ENCODE data around the gene FMNL2.

The FMNL2 gene

GRCh38 chr2:152623775-152624174 is 288.8 kb downstream of the FMNL2 start (continued):
- TF ChIP-seq CSRNP3 (CRISPR knock-in tag; IDR thresholded peaks at IDR 0.05) (no peak), PPARA (CRISPR knock-in tag; IDR thresholded peaks at IDR 0.05; ENCODE audit: borderline replicate concordance) (no peak), BACH2 (CRISPR knock-in tag; IDR thresholded peaks at IDR 0.05; ENCODE audit: borderline replicate concordance) (no peak), GLIS3 (CRISPR knock-in tag; IDR thresholded peaks at IDR 0.05) (no peak), SNAI2 (CRISPR knock-in tag; IDR thresholded peaks at IDR 0.05) (no peak)

- ATAC-seq, result no peak
- TF ChIP-seq TSHZ2 (CRISPR knock-in tag; IDR thresholded peaks at IDR 0.05) (no peak), SNAI2 (CRISPR knock-in tag; IDR thresholded peaks at IDR 0.05) (no peak), ESRRG (CRISPR knock-in tag; IDR thresholded peaks at IDR 0.05) (no peak), ARNTL (CRISPR knock-in tag; IDR thresholded peaks at IDR 0.05; ENCODE audit: borderline replicate concordance, low read depth) (no peak), TCF4 (CRISPR knock-in tag; IDR thresholded peaks at IDR 0.05; ENCODE audit: borderline replicate concordance) (no peak), OSR1 (CRISPR knock-in tag; IDR thresholded peaks at IDR 0.05) (no peak), CSDC2 (CRISPR knock-in tag; IDR thresholded peaks at IDR 0.05) (no peak), TOX (CRISPR knock-in tag; IDR thresholded peaks at IDR 0.05; ENCODE audit: borderline replicate concordance) (no peak), PPARA (CRISPR knock-in tag; IDR thresholded peaks at IDR 0.05; ENCODE audit: borderline replicate concordance) (no peak), GLIS3 (CRISPR knock-in tag; IDR thresholded peaks at IDR 0.05) (no peak), ZC3H10 (CRISPR knock-in tag; IDR thresholded peaks at IDR 0.05) (no peak), PATZ1 (CRISPR knock-in tag; IDR thresholded peaks at IDR 0.05; ENCODE audit: borderline replicate concordance) (no peak), RARB (CRISPR knock-in tag; IDR thresholded peaks at IDR 0.05) (no peak), ZNF565 (CRISPR knock-in tag; conservative IDR thresholded peaks at IDR 0.05; ENCODE audit: low read depth) (no peak), ZNF8 (CRISPR knock-in tag; IDR thresholded peaks at IDR 0.05) (no peak), ZFP3 (CRISPR knock-in tag; IDR thresholded peaks at IDR 0.05) (no peak)
- TF ChIP-seq, protein P1, sequence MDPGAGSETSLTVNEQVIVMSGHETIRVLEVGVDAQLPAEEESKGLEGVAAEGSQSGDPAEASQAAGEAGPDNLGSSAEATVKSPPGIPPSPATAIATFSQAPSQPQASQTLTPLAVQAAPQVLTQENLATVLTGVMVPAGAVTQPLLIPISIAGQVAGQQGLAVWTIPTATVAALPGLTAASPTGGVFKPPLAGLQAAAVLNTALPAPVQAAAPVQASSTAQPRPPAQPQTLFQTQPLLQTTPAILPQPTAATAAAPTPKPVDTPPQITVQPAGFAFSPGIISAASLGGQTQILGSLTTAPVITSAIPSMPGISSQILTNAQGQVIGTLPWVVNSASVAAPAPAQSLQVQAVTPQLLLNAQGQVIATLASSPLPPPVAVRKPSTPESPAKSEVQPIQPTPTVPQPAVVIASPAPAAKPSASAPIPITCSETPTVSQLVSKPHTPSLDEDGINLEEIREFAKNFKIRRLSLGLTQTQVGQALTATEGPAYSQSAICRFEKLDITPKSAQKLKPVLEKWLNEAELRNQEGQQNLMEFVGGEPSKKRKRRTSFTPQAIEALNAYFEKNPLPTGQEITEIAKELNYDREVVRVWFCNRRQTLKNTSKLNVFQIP (CRISPR knock-in tag; IDR thresholded peaks at IDR 0.05; ENCODE audit: borderline replicate concordance, low read depth), result no peak
Measured at GRCh38 chr2:152624805-152625204, 289.8 kb downstream of the FMNL2 start.

- TF ChIP-seq TCF4 (CRISPR knock-in tag; IDR thresholded peaks at IDR 0.05; ENCODE audit: borderline replicate concordance) (no peak), ZNF8 (CRISPR knock-in tag; IDR thresholded peaks at IDR 0.05) (no peak), TSHZ2 (CRISPR knock-in tag; IDR thresholded peaks at IDR 0.05) (no peak), ZNF70 (CRISPR knock-in tag; IDR thresholded peaks at IDR 0.05) (no peak), ZNF565 (CRISPR knock-in tag; conservative IDR thresholded peaks at IDR 0.05; ENCODE audit: low read depth) (no peak)
- TF ChIP-seq, protein P2, sequence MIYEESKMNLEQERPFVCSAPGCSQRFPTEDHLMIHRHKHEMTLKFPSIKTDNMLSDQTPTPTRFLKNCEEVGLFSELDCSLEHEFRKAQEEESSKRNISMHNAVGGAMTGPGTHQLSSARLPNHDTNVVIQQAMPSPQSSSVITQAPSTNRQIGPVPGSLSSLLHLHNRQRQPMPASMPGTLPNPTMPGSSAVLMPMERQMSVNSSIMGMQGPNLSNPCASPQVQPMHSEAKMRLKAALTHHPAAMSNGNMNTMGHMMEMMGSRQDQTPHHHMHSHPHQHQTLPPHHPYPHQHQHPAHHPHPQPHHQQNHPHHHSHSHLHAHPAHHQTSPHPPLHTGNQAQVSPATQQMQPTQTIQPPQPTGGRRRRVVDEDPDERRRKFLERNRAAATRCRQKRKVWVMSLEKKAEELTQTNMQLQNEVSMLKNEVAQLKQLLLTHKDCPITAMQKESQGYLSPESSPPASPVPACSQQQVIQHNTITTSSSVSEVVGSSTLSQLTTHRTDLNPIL (CRISPR knock-in tag; IDR thresholded peaks at IDR 0.05; ENCODE audit: low read depth), result no peak
Measured at GRCh38 chr2:152626911-152627339, 292.0 kb downstream of the FMNL2 start.

More at GRCh38 chr2:152626911-152627339, 292.0 kb downstream of the FMNL2 start:
- ATAC-seq, result peak; percentile 72
